ENCODE data around the gene FLT3.
"Not testable (repeated sequence)": the region's sequence is repeated elsewhere in the genome, so short reads cannot be mapped to it uniquely, and the experiment has no call there.

The FLT3 gene

GRCh38 chr13:27965740-27966640 is 134.4 kb downstream of the FLT3 start:
- DNase-seq (ENCODE audit: low read depth), result no peak
- TF ChIP-seq, protein P1, sequence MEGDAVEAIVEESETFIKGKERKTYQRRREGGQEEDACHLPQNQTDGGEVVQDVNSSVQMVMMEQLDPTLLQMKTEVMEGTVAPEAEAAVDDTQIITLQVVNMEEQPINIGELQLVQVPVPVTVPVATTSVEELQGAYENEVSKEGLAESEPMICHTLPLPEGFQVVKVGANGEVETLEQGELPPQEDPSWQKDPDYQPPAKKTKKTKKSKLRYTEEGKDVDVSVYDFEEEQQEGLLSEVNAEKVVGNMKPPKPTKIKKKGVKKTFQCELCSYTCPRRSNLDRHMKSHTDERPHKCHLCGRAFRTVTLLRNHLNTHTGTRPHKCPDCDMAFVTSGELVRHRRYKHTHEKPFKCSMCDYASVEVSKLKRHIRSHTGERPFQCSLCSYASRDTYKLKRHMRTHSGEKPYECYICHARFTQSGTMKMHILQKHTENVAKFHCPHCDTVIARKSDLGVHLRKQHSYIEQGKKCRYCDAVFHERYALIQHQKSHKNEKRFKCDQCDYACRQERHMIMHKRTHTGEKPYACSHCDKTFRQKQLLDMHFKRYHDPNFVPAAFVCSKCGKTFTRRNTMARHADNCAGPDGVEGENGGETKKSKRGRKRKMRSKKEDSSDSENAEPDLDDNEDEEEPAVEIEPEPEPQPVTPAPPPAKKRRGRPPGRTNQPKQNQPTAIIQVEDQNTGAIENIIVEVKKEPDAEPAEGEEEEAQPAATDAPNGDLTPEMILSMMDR (conservative IDR thresholded peaks at IDR 0.05; ENCODE audit: low read length), result no peak
- H3K4me3 ChIP-seq (ENCODE audit: low read length), result no peak overlapping the region

GRCh38 chr13:27965343-27965739 is 135.0 kb downstream of the FLT3 start:
- DNase-seq (ENCODE audit: low read depth), result no peak
- H3K4me3 ChIP-seq (ENCODE audit: low read length), result no peak overlapping the region
- TF ChIP-seq, protein P1 (conservative IDR thresholded peaks at IDR 0.05; ENCODE audit: low read length), result no peak

- no peak for DNase-seq (ENCODE audit: low read depth)
- TF ChIP-seq, protein P1 (conservative IDR thresholded peaks at IDR 0.05; ENCODE audit: low read length), result no peak
- H3K4me3 ChIP-seq (ENCODE audit: low read length), result no peak overlapping the region
Measured at GRCh38 chr13:27964741-27965323, 135.5 kb downstream of the FLT3 start.

DNA sequence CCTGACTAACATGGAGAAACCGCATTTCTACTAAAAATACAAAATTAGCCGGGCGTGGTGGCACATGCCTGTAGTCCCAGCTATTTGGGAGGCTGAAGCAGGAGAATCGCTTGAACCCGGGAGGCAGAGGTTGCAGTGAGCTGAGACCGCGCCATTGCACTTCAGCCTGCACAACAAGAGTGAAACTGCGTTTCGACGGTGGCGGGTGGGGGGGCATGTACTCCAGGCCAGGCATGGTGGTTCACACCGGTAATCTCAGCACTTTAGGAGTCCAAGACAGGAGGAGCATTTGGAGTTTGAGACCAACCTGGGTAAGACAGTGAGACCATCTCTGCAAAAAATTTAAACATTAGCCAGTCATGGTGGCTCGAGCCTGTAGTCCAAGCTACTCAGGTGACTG is 136.2 kb downstream of the FLT3 start:
- not testable (repeated sequence) for DNase-seq (ENCODE audit: low read depth)

GRCh38 chr13:27963491-27963890 is 136.9 kb downstream of the FLT3 start:
- no peak overlapping the region for H3K4me3 ChIP-seq (ENCODE audit: low read length)
- TF ChIP-seq, protein P1 (conservative IDR thresholded peaks at IDR 0.05; ENCODE audit: low read length), result no peak
- DNase-seq (ENCODE audit: low read depth), result no peak

More for the DNA sequence above, 136.2 kb downstream of the FLT3 start:
- not testable (repeated sequence) for H3K4me3 ChIP-seq (ENCODE audit: low read length)

DNA sequence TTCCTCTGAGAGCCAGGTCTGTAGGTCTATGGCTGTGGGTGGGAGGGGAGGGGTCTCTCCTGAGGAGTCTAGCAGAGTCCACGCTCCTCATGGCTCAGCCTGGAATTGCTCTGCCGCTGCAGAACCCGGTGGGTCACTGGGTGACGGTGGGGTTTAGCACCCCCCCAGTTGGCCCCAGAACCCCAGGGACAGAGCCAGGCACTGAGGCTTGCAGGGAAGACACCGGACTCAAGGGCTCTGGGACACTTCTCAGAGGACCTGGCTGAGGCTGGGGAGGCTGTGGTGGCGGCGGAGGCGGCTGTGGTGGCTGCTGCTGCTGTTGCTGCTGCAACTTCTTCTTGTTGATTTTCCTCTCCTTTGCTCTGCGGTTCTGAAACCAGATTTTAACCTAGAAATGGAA is 137.4 kb downstream of the FLT3 start:
- no peak for DNase-seq (ENCODE audit: low read depth)
- TF ChIP-seq, protein P1 (conservative IDR thresholded peaks at IDR 0.05; ENCODE audit: low read length), result no peak
- H3K4me3 ChIP-seq (ENCODE audit: low read length), result no peak overlapping the region

- TF ChIP-seq, protein P1 (conservative IDR thresholded peaks at IDR 0.05; ENCODE audit: low read length), result no peak
- no peak overlapping the region for H3K4me3 ChIP-seq (ENCODE audit: low read length)
- no peak for DNase-seq (ENCODE audit: low read depth)
Measured at GRCh38 chr13:27962128-27962841, 138.1 kb downstream of the FLT3 start.
